ENCODE measurements around the gene PYDC1.
"Not testable (repeated sequence)": the region's sequence is repeated elsewhere in the genome, so short reads cannot be mapped to it uniquely, and the experiment has no call there.

Gene PYDC1

DNA sequence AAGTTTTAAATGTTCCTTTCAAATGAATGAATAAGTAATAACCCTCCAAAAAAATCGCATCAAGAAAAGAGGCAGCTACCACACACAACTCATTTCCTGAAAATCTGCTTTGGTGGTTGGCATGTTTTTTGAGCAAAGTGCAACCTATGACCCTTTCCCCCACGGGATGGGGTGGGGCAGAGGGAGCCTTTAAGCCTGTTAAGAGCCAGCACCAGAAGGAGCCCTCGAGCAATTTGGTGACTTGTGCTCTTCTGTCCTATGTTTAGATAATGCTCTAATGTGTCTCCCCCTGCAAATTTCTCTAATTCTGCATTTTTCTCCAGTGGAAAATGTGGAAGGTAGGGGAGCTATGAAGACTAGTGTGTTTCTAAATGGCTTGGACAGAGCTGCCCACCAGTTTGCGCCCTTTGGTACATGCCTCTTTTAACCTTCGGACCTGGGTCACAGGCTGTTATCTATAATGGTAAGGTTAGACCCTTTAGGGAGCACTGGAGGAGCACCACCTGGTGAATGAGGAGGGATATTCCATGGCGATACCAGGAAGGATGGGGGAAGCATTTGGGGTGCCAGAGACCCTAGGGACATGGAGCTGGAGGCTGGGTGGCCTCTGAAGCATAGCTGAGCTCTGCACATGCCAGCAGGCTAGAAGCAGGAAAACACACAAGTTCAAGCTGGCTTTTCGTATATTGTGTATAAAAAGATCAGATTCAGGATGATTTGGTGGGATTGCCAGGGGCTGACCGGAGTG lies 15.9 kb downstream of the PYDC1 start:
- peak overlapping the region; percentile 55 for H3K9ac ChIP-seq (ENCODE audit: low read length)
- H3K27me3 ChIP-seq (ENCODE audit: control insufficient read depth, insufficient read depth, low read length), result peaks cover 17% of the 10 kb centered on the region
- peak overlapping the region; percentile 65 for H3K4me3 ChIP-seq (ENCODE audit: low read length)
- no peak overlapping the region for H3K27ac ChIP-seq (ENCODE audit: low read length)
- H3K36me3 ChIP-seq (ENCODE audit: control insufficient read depth, low read depth, low read length), result peaks cover 10% of the 10 kb centered on the region
- H3K4me1 ChIP-seq (ENCODE audit: control insufficient read depth, low read depth, low read length), result peaks cover 4% of the 10 kb centered on the region
- no peaks in the 10 kb centered on the region for H3K9me3 ChIP-seq (ENCODE audit: control insufficient read depth, low read depth, low read length)

GRCh38 chr16:31200111-31200510 lies 16.8 kb downstream of the PYDC1 start:
- H3K27ac ChIP-seq (ENCODE audit: low read length); H3K4me3 ChIP-seq (ENCODE audit: low read length); H3K4me1 ChIP-seq (ENCODE audit: control insufficient read depth, low read depth, low read length); H3K9me3 ChIP-seq (ENCODE audit: control insufficient read depth, low read depth, low read length); H3K9ac ChIP-seq (ENCODE audit: low read length): not testable (repeated sequence)
- Histone ChIP-seq H3K36me3 (ENCODE audit: control insufficient read depth, low read depth, low read length) (peaks cover 19% of the 10 kb centered on the region), H3K27me3 (ENCODE audit: control insufficient read depth, insufficient read depth, low read length) (peaks cover 17% of the 10 kb centered on the region)

GRCh38 chr16:31199430-31200041 lies 17.4 kb downstream of the PYDC1 start:
- Histone ChIP-seq H3K27ac (ENCODE audit: low read length) (no peak overlapping the region), H3K27me3 (ENCODE audit: control insufficient read depth, insufficient read depth, low read length) (peaks cover 17% of the 10 kb centered on the region), H3K4me1 (ENCODE audit: control insufficient read depth, low read depth, low read length) (peaks cover 4% of the 10 kb centered on the region), H3K36me3 (ENCODE audit: control insufficient read depth, low read depth, low read length) (peaks cover 25% of the 10 kb centered on the region), H3K9ac (ENCODE audit: low read length) (no peak overlapping the region), H3K4me3 (ENCODE audit: low read length) (no peak overlapping the region), H3K9me3 (ENCODE audit: control insufficient read depth, low read depth, low read length) (no peaks in the 10 kb centered on the region)

- no peak overlapping the region for H3K4me3 ChIP-seq (ENCODE audit: low read length)
- peaks cover 13% of the 10 kb centered on the region for H3K27me3 ChIP-seq (ENCODE audit: control insufficient read depth, insufficient read depth, low read length)
- H3K9ac ChIP-seq (ENCODE audit: low read length), result no peak overlapping the region
- no peaks in the 10 kb centered on the region for H3K9me3 ChIP-seq (ENCODE audit: control insufficient read depth, low read depth, low read length)
- peaks cover 37% of the 10 kb centered on the region for H3K36me3 ChIP-seq (ENCODE audit: control insufficient read depth, low read depth, low read length)
- no peak overlapping the region for H3K27ac ChIP-seq (ENCODE audit: low read length)
- H3K4me1 ChIP-seq (ENCODE audit: control insufficient read depth, low read depth, low read length), result peaks cover 4% of the 10 kb centered on the region
Observed at GRCh38 chr16:31198207-31198882, 18.6 kb downstream of the PYDC1 start.

DNA sequence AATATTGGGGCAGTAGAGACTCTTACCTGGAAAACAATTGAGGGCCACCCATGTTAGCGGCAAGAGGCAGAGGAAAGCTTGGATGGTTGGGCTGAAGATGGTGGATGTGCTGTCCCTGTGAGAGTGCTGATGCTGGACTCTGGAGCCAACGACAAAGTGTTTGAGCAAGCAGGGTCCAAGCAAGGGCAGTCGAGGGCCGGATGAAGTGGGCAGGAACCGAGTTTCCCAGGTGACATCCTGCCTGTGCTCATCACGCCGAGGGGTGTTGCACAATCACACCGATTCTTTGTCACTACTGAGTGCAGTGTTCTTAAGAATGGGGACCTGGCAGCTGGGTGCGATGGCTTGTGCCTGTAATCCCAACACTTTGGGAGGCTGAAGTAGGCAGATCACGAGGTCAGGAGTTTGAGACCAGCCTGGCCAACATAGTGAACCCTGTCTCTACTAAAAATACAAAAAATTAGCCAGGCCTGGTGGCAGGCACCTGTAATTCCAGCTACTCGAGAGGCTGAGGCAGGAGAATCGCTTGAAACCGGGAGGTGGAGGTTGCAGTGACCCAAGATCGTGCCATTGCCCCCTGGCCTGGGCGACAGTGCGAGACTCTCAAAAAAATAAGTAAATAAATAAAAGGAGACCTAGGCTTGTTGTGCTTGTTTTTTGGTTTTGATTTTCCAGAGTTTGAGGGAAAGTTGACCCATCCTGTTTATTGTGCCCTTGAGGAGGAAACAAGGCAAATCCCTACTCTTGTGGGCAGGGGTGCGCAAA lies 20.4 kb downstream of the PYDC1 start:
- no peak overlapping the region for H3K4me3 ChIP-seq (ENCODE audit: low read length)
- no peak overlapping the region for H3K27ac ChIP-seq (ENCODE audit: low read length)
- peaks cover 55% of the 10 kb centered on the region for H3K36me3 ChIP-seq (ENCODE audit: control insufficient read depth, low read depth, low read length)
- H3K9me3 ChIP-seq (ENCODE audit: control insufficient read depth, low read depth, low read length), result no peaks in the 10 kb centered on the region
- no peak overlapping the region for H3K9ac ChIP-seq (ENCODE audit: low read length)
- peaks cover 2% of the 10 kb centered on the region for H3K4me1 ChIP-seq (ENCODE audit: control insufficient read depth, low read depth, low read length)
- H3K27me3 ChIP-seq (ENCODE audit: control insufficient read depth, insufficient read depth, low read length), result peaks cover 3% of the 10 kb centered on the region

- H3K27me3 ChIP-seq (ENCODE audit: control insufficient read depth, insufficient read depth, low read length); H3K27ac ChIP-seq (ENCODE audit: low read length); H3K9ac ChIP-seq (ENCODE audit: low read length); H3K4me1 ChIP-seq (ENCODE audit: control insufficient read depth, low read depth, low read length); H3K4me3 ChIP-seq (ENCODE audit: low read length); H3K9me3 ChIP-seq (ENCODE audit: control insufficient read depth, low read depth, low read length): not testable (repeated sequence)
- H3K36me3 ChIP-seq (ENCODE audit: control insufficient read depth, low read depth, low read length), result peaks cover 61% of the 10 kb centered on the region
Observed at GRCh38 chr16:31195861-31196260, 21.1 kb downstream of the PYDC1 start.

DNA sequence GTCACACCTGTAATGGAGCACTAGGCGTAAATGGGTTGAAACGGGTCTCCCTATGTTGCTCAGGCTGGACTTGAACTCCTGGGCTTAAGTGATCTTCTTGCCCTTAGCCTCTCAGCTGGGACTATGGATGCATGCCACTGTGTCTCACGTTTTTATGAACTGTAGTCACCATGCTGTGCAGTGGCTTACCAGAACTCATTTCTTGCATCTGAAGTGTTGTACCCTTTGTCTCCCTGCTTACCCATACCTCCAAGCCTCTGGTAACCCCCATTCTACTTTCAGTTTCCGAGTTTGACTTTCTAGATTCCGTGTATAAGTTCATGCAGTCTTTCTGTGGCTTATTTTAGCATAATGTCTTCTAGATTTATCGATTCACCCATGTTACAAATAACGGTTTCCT lies 22.0 kb downstream of the PYDC1 start:
- Histone ChIP-seq H3K27ac (ENCODE audit: low read length) (no peak overlapping the region), H3K36me3 (ENCODE audit: control insufficient read depth, low read depth, low read length) (peaks cover 71% of the 10 kb centered on the region), H3K9me3 (ENCODE audit: control insufficient read depth, low read depth, low read length) (no peaks in the 10 kb centered on the region), H3K27me3 (ENCODE audit: control insufficient read depth, insufficient read depth, low read length) (no peaks in the 10 kb centered on the region), H3K4me3 (ENCODE audit: low read length) (no peak overlapping the region), H3K4me1 (ENCODE audit: control insufficient read depth, low read depth, low read length) (no peaks in the 10 kb centered on the region), H3K9ac (ENCODE audit: low read length) (no peak overlapping the region)

DNA sequence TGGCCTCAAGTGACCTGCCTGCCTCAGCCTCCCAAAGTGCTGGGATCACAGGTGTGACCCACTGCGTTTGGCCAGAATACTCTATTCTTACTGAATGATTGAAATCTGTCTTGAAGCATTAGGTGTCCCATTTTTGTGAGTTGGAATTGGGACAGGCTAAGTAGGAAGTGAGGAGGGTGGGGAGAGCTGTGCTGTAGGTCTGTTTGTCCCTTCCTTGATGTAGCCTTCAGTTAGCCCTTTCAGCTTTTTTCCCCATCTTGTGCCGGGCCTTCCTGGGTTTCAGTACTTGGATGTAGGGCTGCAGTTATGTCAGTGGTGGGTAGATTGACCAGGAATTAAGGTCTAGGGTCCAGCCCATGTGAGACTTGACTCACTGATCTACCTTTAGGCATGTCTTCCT lies 23.1 kb downstream of the PYDC1 start:
- no peaks in the 10 kb centered on the region for H3K27me3 ChIP-seq (ENCODE audit: control insufficient read depth, insufficient read depth, low read length)
- H3K9ac ChIP-seq (ENCODE audit: low read length), result no peak overlapping the region
- no peaks in the 10 kb centered on the region for H3K9me3 ChIP-seq (ENCODE audit: control insufficient read depth, low read depth, low read length)
- no peak overlapping the region for H3K4me3 ChIP-seq (ENCODE audit: low read length)
- peaks cover 77% of the 10 kb centered on the region for H3K36me3 ChIP-seq (ENCODE audit: control insufficient read depth, low read depth, low read length)
- H3K27ac ChIP-seq (ENCODE audit: low read length), result no peak overlapping the region
- no peaks in the 10 kb centered on the region for H3K4me1 ChIP-seq (ENCODE audit: control insufficient read depth, low read depth, low read length)

DNA sequence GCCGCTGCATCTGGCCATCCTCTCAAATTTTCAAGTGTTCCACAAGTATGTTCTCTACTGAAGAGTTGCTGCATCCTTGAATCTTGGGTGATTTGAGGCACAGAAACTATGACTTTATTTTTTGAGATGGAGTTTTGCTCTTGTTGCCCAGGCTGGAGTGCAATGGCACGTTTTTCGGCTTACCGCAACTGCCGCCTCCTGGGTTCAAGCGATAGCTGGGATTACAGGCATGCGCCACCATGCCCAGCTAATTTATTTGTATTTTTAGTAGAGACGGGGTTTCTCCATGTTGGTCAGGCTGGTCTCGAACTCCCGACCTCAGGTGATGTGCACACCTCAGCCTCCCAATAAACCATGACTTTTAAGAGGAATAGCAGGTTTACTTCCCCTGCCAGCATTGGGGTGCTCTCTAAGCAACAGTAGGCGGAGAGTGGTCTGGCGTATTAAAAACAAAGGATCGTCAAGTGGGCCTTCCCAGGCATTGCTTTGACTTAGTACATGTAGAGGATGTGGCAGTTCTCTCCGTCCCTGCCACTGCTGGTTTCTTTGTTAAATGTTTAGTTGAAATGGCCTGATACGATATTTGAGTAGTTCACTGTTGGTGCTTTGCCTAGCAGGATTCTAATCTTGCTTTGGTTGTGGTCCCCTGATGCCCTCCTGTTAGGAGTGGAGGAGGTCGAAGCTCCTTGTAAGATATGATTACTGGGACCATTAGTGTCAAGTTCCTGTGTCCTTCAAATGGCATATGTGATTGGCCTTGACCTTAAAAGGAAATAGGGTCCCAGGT lies 23.9 kb downstream of the PYDC1 start:
- Histone ChIP-seq H3K9ac (ENCODE audit: low read length) (no peak overlapping the region), H3K27me3 (ENCODE audit: control insufficient read depth, insufficient read depth, low read length) (no peaks in the 10 kb centered on the region), H3K36me3 (ENCODE audit: control insufficient read depth, low read depth, low read length) (peaks cover 86% of the 10 kb centered on the region), H3K4me3 (ENCODE audit: low read length) (no peak overlapping the region), H3K9me3 (ENCODE audit: control insufficient read depth, low read depth, low read length) (no peaks in the 10 kb centered on the region), H3K4me1 (ENCODE audit: control insufficient read depth, low read depth, low read length) (no peaks in the 10 kb centered on the region), H3K27ac (ENCODE audit: low read length) (no peak overlapping the region)

DNA sequence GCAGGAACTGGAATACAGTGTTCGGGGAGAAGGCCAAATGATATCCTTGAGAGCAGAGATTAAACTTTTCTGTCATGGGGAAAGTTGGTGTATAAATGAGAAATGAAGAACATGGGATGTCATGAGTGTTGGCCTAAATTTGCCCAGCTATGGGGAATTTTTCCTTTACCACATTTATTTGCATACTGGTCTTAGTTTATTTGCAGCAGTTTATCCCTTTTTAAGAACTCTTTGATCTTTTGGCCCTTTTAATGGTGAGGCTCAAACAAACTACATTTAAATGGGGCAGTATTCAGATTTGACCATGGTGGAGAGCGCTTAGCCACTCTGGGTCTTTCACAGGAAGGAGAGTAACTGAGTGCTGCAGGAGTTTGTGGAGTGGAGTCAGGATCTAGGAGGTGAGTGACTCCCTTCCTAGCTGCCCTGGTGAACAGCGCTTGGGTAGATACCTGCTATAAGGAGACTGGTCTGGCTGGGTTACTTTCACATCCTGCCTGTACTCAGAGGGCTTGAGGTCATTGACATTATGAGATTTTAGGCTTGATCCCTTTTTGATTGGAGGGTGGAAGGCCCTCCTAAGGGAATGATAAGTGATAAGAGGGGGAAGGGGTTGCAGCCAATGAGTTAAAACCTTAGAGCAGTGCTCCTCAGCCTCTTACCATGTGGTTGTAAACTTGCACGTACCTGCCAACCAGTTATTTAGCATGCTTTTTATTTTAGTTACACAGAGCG lies 25.1 kb downstream of the PYDC1 start:
- H3K9ac ChIP-seq (ENCODE audit: low read length), result no peak overlapping the region
- H3K4me3 ChIP-seq (ENCODE audit: low read length), result no peak overlapping the region
- no peaks in the 10 kb centered on the region for H3K27me3 ChIP-seq (ENCODE audit: control insufficient read depth, insufficient read depth, low read length)
- H3K27ac ChIP-seq (ENCODE audit: low read length), result no peak overlapping the region
- no peaks in the 10 kb centered on the region for H3K4me1 ChIP-seq (ENCODE audit: control insufficient read depth, low read depth, low read length)
- H3K36me3 ChIP-seq (ENCODE audit: control insufficient read depth, low read depth, low read length), result peaks cover 97% of the 10 kb centered on the region
- no peaks in the 10 kb centered on the region for H3K9me3 ChIP-seq (ENCODE audit: control insufficient read depth, low read depth, low read length)
